Neural progenitor cell (in vitro differentiated cells): ENCODE results near the gene TCF4.

Source experiments
- CTCF ChIP-seq: fragments of 200-600 bp; sonication (generic); IDR thresholded peaks from 2 replicates; pipeline ENCODE4 v1.5.1; 2017; ENCODE audit warnings: antibody characterized with exemption, mild to moderate bottlenecking
- EZH2 ChIP-seq: fragments of 200-600 bp; sonication (generic); IDR thresholded peaks from 2 replicates; pipeline ENCODE4 v1.6.1; 2017; ENCODE audit warnings: antibody characterized with exemption, mild to moderate bottlenecking, moderate library complexity
- EZH2phosphoT487 ChIP-seq: fragments of 200-600 bp; sonication (generic); IDR thresholded peaks from 2 replicates; pipeline ENCODE4 v1.6.1; 2017; ENCODE audit warnings: antibody characterized with exemption

GRCh38 chr18:55236150-55236931 lies 351.7 kb downstream of the TCF4 start:
- no peak for TF ChIP-seq CTCF
- no peak for TF ChIP-seq EZH2
- no peak for TF ChIP-seq EZH2phosphoT487
